ENCODE data around the gene IDNK. TPM values are rescaled to one million over a fixed set of nuclear protein-coding genes. Genes with fewer than 3 reads are reported as not detected.

IDNK gene
- total and polyA plus RNA-seq, 2 of the 4 experiments (the other 2 are of a cell fraction) = 1.4 to 2.3 TPM

GRCh38 chr9:83598487-83598886 lies 24.5 kb upstream of the IDNK start:
- H3K4ac ChIP-seq (ENCODE audit: low read depth, low read length) = no peak overlapping the region
- dilution Hi-C loops (cut with HindIII; ENCODE audit: low sequenced_read_pairs, unreplicated experiment) = no loop called here
- intact Hi-C loops (cut with micrococcal nuclease) = loop anchor here (5.0 kb wide), 1 partner anchor 376 kb away; no protein-coding TSS in a partner anchor
- no peak overlapping the region for H3K27ac ChIP-seq (ENCODE audit: insufficient read depth, low read length)
- H3K4me1 ChIP-seq (ENCODE audit: control insufficient read depth, insufficient read depth, low read length) = no peaks in the 10 kb centered on the region
- no peak overlapping the region for H2BK5ac ChIP-seq (ENCODE audit: low read depth, low read length, poor library complexity, severe bottlenecking)
- H3K4me3 ChIP-seq (ENCODE audit: insufficient read depth, low read depth, low read length) = no peak overlapping the region
- TF ChIP-seq CHD1 (IDR thresholded peaks at IDR 0.05; ENCODE audit: low read depth, low read length) (no peak), NFE2L2 (IDR thresholded peaks at IDR 0.05; ENCODE audit: low read depth, low read length) (no peak), CEBPB (IDR thresholded peaks at IDR 0.05; ENCODE audit: low read depth, low read length) (peak; percentile 76), SMC3 (IDR thresholded peaks at IDR 0.05; ENCODE audit: low read depth, low read length) (no peak)
- no peaks in the 10 kb centered on the region for H3K27me3 ChIP-seq (ENCODE audit: control insufficient read depth, insufficient read depth, low read length)
- no peaks in the 10 kb centered on the region for H3K9me3 ChIP-seq (ENCODE audit: control insufficient read depth, insufficient read depth, low read length)
- no peak overlapping the region for H4K5ac ChIP-seq (ENCODE audit: low read depth, low read length)
- ATAC-seq (ENCODE audit: low read depth) (peak; percentile 48; the same call in 1 of the 2 replicates), DNase-seq (peak; percentile 7)
- H4K8ac ChIP-seq (ENCODE audit: low read depth in 2 of 2, low read length in 2 of 2) = no peak overlapping the region
- H2AK5ac ChIP-seq (ENCODE audit: low read depth, low read length) = no peak overlapping the region
- WGBS, 2 experiments (ENCODE audit: extremely low coverage in 2 of 2, insufficient read length in 1 of 2) = no CpG with 5 or more reads among the region's 1 CpG
- H3K9me1 ChIP-seq (ENCODE audit: insufficient read depth, low read length) = no peaks in the 10 kb centered on the region
- H4K91ac ChIP-seq (ENCODE audit: insufficient read depth, low read depth, low read length) = no peak overlapping the region
- no peak overlapping the region for H2AK9ac ChIP-seq (replicated peaks; ENCODE audit: low read depth, low read length, poor library complexity)
- no peak overlapping the region for H3K18ac ChIP-seq (ENCODE audit: low read depth, low read length)
- H2AFZ ChIP-seq (replicated peaks; ENCODE audit: low read length, poor library complexity) = no peak overlapping the region
- in situ Hi-C loops (cut with MboI; ENCODE audit: low sequenced_read_pairs) = no loop called here
- H3K79me1 ChIP-seq (ENCODE audit: low read depth in 1 of 2, low read length in 2 of 2) = no peaks in the 10 kb centered on the region
- no peak overlapping the region for H3K9ac ChIP-seq (ENCODE audit: low read depth, low read length)
- no peak overlapping the region for H3K56ac ChIP-seq (ENCODE audit: extremely low read depth, insufficient read depth, low read length)
- no peak overlapping the region for H3K4me2 ChIP-seq (ENCODE audit: low read depth, low read length)
- POLR2A ChIA-PET (ENCODE audit: unreplicated experiment) = no interaction called here
- H2BK120ac ChIP-seq (ENCODE audit: low read depth, low read length) = no peak overlapping the region
- H3K14ac ChIP-seq (replicated peaks; ENCODE audit: low read depth, low read length) = no peak overlapping the region
- CTCF ChIA-PET = no interaction called here
- H3K36me3 ChIP-seq (ENCODE audit: control insufficient read depth, insufficient read depth, low read length) = no peaks in the 10 kb centered on the region
- H2BK15ac ChIP-seq (ENCODE audit: low read depth, low read length) = no peak overlapping the region
- no peak overlapping the region for H3K23ac ChIP-seq (ENCODE audit: low read depth, low read length)
- H2BK20ac ChIP-seq (ENCODE audit: low read depth, low read length) = no peak overlapping the region
- BruUV-seq (replicated peaks) = no TSS peak
- H4K20me1 ChIP-seq (ENCODE audit: insufficient read depth, low read length) = no peaks in the 10 kb centered on the region
